Kidney (tissue), 14 donors: ENCODE data around the gene NAT9. TPM values are rescaled to one million over a fixed set of nuclear protein-coding genes. Genes with fewer than 3 reads are reported as not detected.
A peak's percentile ranks its signal among the peaks of the same experiment; 100 is the strongest.

Experiments
- DNase-seq, 5 donors: peaks; one replicate each; pipeline ENCODE4 v3.0.0-alpha.2; 2013 to 2020
- FAIRE-seq: peaks from 2 replicates; lab custom pipeline; 2012; peaks lifted over from hg19 to GRCh38; lab: Jason Lieb, UNC
- H3K27ac ChIP-seq, 2 donors: one replicate each; pipeline ENCODE4 v1.7.0; 2013; ENCODE audit warnings: low read depth in 2 of 2, low read length in 2 of 2, inconsistent platforms in 1 of 2
- H3K27me3 ChIP-seq: one replicate; pipeline ENCODE4 v1.7.1; 2013; ENCODE audit warnings: low read length, inconsistent platforms; ENCODE audit not compliant: control insufficient read depth, insufficient read depth
- H3K36me3 ChIP-seq, 3 donors: one replicate each; pipeline versions ENCODE4 v1.7.0 to v1.7.1; 2013; ENCODE audit warnings: low read length in 3 of 3, control low read depth in 1 of 3, inconsistent platforms in 1 of 3; ENCODE audit not compliant: insufficient read depth in 3 of 3, control insufficient read depth in 2 of 3
- H3K4me1 ChIP-seq, 3 donors: one replicate each; pipeline versions ENCODE4 v1.7.0 to v1.7.1; 2013; ENCODE audit warnings: low read length in 3 of 3, inconsistent platforms in 1 of 3, low read depth in 1 of 3; ENCODE audit not compliant: control insufficient read depth in 2 of 3, insufficient read depth in 2 of 3
- H3K4me3 ChIP-seq, 3 donors: one replicate each; pipeline versions ENCODE4 v1.7.0 to v1.8.1; 2013; ENCODE audit warnings: low read length in 3 of 3, control low read depth in 1 of 3, inconsistent platforms in 1 of 3
- H3K9ac ChIP-seq, 3 donors: one replicate each; pipeline versions ENCODE4 v1.7.0 to v1.7.1; 2013; ENCODE audit warnings: low read length in 3 of 3, control low read depth in 1 of 3, inconsistent platforms in 1 of 3
- H3K9me3 ChIP-seq, 3 donors: one replicate each; pipeline versions ENCODE4 v1.7.0 to v1.7.1; 2013; ENCODE audit warnings: low read length in 3 of 3, control low read depth in 1 of 3, inconsistent platforms in 1 of 3; ENCODE audit not compliant: control insufficient read depth in 2 of 3, insufficient read depth in 1 of 3
- CTCF ChIP-seq: IDR thresholded peaks from 3 replicates; pipeline ENCODE4 v1.5.1; 2012; ENCODE audit warnings: mild to moderate bottlenecking, moderate library complexity, borderline replicate concordance; ENCODE audit not compliant: insufficient read depth; ENCODE audit errors: extremely low read depth
- intact Hi-C: fragments of 100-400 bp; cut with DNase I; formaldehyde crosslinking; loops from one replicate; pipeline ENCODE4 v1.11.1; 2022
- polyA plus RNA-seq: library from polyadenylated mRNA; stranded (reverse); fragments of 350-450 nt; fragmentation: Illumina TruSeq; extraction: RNeasy Lipid Tissue Mini Kit (QIAGEN cat#74804); gene quantifications from one replicate; pipeline ENCODE4 v1.2.3, GENCODE V29; 2014; ENCODE audit warnings: low read depth, low replicate concordance; ENCODE audit not compliant: insufficient read depth
- total RNA-seq: library from RNA; stranded (reverse); fragmentation: NEBNext Ultra II Directional; extraction: Animal tissue kit (Norgen Biotek cat#: 25700); gene quantifications from one replicate; pipeline ENCODE4 v1.2.1, GENCODE V29; 2021
- donor health status: control.
- donor health status: control.
- donor health status: control.
- donor health status: control.
- donor health status: control.
- donor health status: DM: yes; HTN: yes; CAD: no.
- donor health status: Normal renal cell carcinoma (clear cell type).

Gene NAT9
- total and polyA plus RNA-seq, 2 donors from 2014 or later, result 33.5 to 41.5 TPM

- H3K27ac ChIP-seq, result peak overlapping the region; percentile 51 to 57
- no peaks in the 10 kb centered on the region for H3K9me3 ChIP-seq
- FAIRE-seq, result no peak
- no peak overlapping the region for H3K9ac ChIP-seq
- DNase-seq, result peak in 1 of 5 donors; percentile 53
- intact Hi-C loops, result no loop called here
- H3K4me1 ChIP-seq, result peaks cover 0 to 46% (median 28%) of the 10 kb centered on the region in 3 donors
- no peak for TF ChIP-seq CTCF
- peak overlapping the region in 2 of 3 donors; percentile 19 to 54 for H3K4me3 ChIP-seq
- no peaks in the 10 kb centered on the region for H3K27me3 ChIP-seq
- H3K36me3 ChIP-seq, result peaks cover 0 to 10% (median 2%) of the 10 kb centered on the region in 3 donors
These were observed 11.3 kb downstream of the NAT9 start for GRCh38 chr17:74764751-74765286.

GRCh38 chr17:74763565-74764387, 12.4 kb downstream of the NAT9 start:
- Histone ChIP-seq H3K4me3 (peak overlapping the region in 2 of 3 donors; percentile 19 to 54), H3K27ac (peak overlapping the region; percentile 57 to 71), H3K9me3 (no peaks in the 10 kb centered on the region), H3K27me3 (no peaks in the 10 kb centered on the region), H3K9ac (no peak overlapping the region), H3K36me3 (peaks cover 0 to 7% (median 0%) of the 10 kb centered on the region in 3 donors), H3K4me1 (peaks cover 2 to 40% (median 30%) of the 10 kb centered on the region in 3 donors)
- TF ChIP-seq CTCF, result no peak
- FAIRE-seq, result no peak
- intact Hi-C loops, result no loop called here
- peak; percentile 73 to 97 (median 95) for DNase-seq

- Histone ChIP-seq H3K36me3 (peaks cover 0 to 4% (median 0%) of the 10 kb centered on the region in 3 donors), H3K4me1 (peaks cover 2 to 44% (median 28%) of the 10 kb centered on the region in 3 donors), H3K9ac (no peak overlapping the region), H3K27ac (no peak overlapping the region), H3K9me3 (no peaks in the 10 kb centered on the region), H3K4me3 (no peak overlapping the region), H3K27me3 (no peaks in the 10 kb centered on the region)
- DNase-seq (no peak), FAIRE-seq (no peak)
- no peak for TF ChIP-seq CTCF
- intact Hi-C loops, result no loop called here
These were observed 14.2 kb downstream of the NAT9 start for GRCh38 chr17:74761931-74762330.
